NCI-H524 treated with DMSO at 0.1 percent for 48 hours (cell line): ENCODE results near the gene ZNF214.
"Not testable (repeated sequence)": the region's sequence is repeated elsewhere in the genome, so short reads cannot be mapped to it uniquely, and the experiment has no call there.

Experiments
- DNase-seq: peaks from one replicate; lab custom pipeline; 2025; lab: John Stamatoyannopoulos, UW

Gene ZNF214

DNA sequence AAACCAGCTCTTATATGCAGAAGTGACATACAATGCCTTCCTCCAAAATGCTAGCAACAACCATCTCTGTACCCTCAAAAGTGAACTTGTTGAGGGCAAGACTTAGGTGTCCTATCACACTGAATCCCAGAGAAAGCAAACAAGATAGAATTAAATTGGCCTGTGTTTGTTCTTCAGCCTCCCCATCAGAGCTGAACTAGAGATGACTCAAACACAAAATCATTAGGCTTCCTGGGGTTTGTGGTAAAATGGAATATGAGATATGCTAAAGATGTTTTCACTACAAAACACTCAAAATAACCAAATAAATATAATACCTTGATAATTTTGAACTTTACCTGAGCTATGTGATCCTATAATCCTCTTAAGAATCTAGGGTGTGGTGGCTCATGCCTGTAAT lies 31.6 kb downstream of the ZNF214 start:
- DNase-seq: no peak

GRCh38 chr11:6986487-6986886 lies 33.7 kb downstream of the ZNF214 start:
- DNase-seq: no peak

DNA sequence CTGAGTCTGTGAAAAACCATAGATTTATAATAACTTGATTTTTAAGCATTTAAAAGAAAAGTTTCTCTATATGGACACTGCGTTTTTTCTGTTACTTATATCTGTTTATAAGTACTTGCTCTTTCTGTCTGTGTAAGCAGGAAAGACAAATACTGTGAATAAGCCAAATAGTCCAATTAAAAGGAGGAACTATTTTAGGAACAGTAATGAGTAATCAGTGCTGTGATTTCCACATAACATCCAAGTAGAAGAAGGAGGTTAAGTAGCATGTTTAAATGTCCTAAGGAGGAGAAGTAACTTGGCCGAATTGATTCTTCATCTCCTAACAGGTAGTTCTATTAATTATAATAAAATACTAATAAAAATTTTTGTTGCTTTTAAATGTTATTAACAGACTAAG lies 40.8 kb downstream of the ZNF214 start:
- no peak for DNase-seq

DNA sequence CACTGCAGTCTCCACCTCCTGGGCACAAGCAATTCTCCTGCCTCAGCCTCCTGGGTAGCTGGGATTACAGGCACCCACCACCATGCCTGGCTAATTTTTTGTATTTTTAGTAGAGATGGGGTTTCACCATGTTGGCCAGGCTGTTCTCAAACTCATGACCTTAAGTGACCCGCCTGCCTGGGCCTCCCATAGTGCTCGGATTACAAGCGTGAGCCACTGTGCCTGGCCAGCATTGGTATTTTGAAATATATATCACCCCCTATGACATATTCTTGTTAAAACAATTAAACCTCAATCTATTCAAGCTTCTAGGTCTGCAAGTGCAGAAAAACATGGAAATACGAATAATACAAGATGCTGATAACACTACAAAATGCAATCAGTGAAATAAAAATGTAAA lies 50.3 kb downstream of the ZNF214 start:
- DNase-seq: not testable (repeated sequence)

GRCh38 chr11:6968816-6969215 lies 51.3 kb downstream of the ZNF214 start:
- no peak for DNase-seq

DNA sequence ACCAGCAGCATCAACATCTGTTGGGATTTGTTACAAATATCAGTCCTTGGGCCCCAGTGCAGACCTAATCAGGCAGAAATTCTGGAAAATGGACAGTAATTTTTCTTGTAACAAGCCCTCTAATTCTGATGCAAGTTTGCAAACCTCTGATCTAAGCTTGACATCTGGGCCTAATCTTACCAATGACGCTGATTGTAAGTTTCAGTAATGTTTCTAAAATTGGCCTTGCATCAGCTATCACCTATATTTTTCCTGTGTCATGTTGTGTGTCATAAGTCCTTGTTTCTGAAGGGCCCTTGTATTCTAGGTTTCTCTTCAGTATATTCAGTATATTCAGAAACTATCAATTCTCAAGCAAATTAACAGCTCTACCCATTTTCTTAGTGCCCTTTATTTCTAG lies 57.5 kb downstream of the ZNF214 start:
- DNase-seq: no peak

GRCh38 chr11:6962141-6962540 lies 58.0 kb downstream of the ZNF214 start:
- DNase-seq: no peak

DNA sequence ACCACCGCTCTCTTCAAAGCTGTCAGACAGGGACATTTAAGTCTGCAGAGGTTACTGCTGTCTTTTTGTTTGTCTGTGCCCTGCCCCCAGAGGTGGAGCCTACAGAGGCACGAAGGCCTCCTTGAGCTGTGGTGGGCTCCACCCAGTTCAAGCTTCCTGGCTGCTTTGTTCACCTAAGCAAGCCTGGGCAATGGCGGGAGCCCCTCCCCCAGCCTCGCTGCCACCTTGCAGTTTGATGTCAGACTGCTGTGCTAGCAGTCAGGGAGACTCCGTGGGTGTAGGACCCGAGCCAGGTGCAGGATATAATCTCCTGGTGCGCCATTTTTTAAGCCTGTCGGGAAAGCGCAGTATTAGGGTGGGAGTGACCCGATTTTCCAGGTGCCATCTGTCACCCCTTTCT lies 65.9 kb downstream of the ZNF214 start:
- not testable (repeated sequence) for DNase-seq
